Stimulated activated CD8-positive, alpha-beta memory T cell treated with anti-CD3 and anti-CD28 coated beads, Interleukin-4, amount 100 ng/mL, for 4 hours (primary cell): ENCODE results near the gene CD200.
A peak's percentile ranks its signal among the peaks of the same experiment; 100 is the strongest.

Source experiments
- DNase-seq, 2 donors: peaks; one replicate each; pipeline ENCODE4 v3.0.0-alpha.2; 2020; ENCODE audit warnings: low read depth in 2 of 2, low spot score in 1 of 2

The CD200 gene

GRCh38 chr3:112333002-112333380 is at the start of gene CD200:
TSS of gene CD200 (plus strand) at chr3:112333156. CDS start at chr3:112333213, 57 bp downstream.
- DNase-seq: peak; percentile 5 to 24

- DNase-seq: no peak
Measured at GRCh38 chr3:112289011-112289410, 43.9 kb upstream of the CD200 start.

GRCh38 chr3:112293368-112294321 is 39.3 kb upstream of the CD200 start, which contains the start of gene SLC9C1:
TSS of gene SLC9C1 (minus strand) at chr3:112294216. CDS start at chr3:112286791, 7,425 bp downstream.
- no peak for DNase-seq

GRCh38 chr3:112297714-112298113 is 35.2 kb upstream of the CD200 start:
- DNase-seq: no peak

GRCh38 chr3:112298781-112299180 is 34.2 kb upstream of the CD200 start:
- DNase-seq: no peak

GRCh38 chr3:112302150-112302830 is 30.7 kb upstream of the CD200 start:
- no peak for DNase-seq

GRCh38 chr3:112302881-112303763 is 29.8 kb upstream of the CD200 start:
- DNase-seq: no peak

- no peak for DNase-seq
Measured at GRCh38 chr3:112303764-112304325, 29.1 kb upstream of the CD200 start.

- DNase-seq: no peak
Measured at GRCh38 chr3:112304611-112305010, 28.3 kb upstream of the CD200 start.

GRCh38 chr3:112306825-112307224 is 26.1 kb upstream of the CD200 start:
- no peak for DNase-seq

GRCh38 chr3:112307557-112307956 is 25.4 kb upstream of the CD200 start:
- no peak for DNase-seq

GRCh38 chr3:112308151-112308911 is 24.6 kb upstream of the CD200 start:
- DNase-seq: no peak

GRCh38 chr3:112314649-112315048 is 18.3 kb upstream of the CD200 start:
- no peak for DNase-seq

GRCh38 chr3:112315791-112316190 is 17.2 kb upstream of the CD200 start:
- no peak for DNase-seq

- DNase-seq: no peak
Measured at GRCh38 chr3:112319516-112320276, 13.3 kb upstream of the CD200 start.

GRCh38 chr3:112320691-112321090 is 12.3 kb upstream of the CD200 start:
- no peak for DNase-seq

GRCh38 chr3:112321867-112322652 is 10.9 kb upstream of the CD200 start:
- DNase-seq: no peak

GRCh38 chr3:112327371-112327951 is 5.5 kb upstream of the CD200 start:
- no peak for DNase-seq
